ENCODE results near the gene GHDC. TPM values are rescaled to one million over a fixed set of nuclear protein-coding genes. Genes with fewer than 3 reads are reported as not detected.
A peak's percentile ranks its signal among the peaks of the same experiment; 100 is the strongest.

The GHDC gene
- polyA plus RNA-seq, 1 donor (not counting 4 experiments of a cell fraction or from before 2014, with no cell fraction given) = 2.7 TPM

DNA sequence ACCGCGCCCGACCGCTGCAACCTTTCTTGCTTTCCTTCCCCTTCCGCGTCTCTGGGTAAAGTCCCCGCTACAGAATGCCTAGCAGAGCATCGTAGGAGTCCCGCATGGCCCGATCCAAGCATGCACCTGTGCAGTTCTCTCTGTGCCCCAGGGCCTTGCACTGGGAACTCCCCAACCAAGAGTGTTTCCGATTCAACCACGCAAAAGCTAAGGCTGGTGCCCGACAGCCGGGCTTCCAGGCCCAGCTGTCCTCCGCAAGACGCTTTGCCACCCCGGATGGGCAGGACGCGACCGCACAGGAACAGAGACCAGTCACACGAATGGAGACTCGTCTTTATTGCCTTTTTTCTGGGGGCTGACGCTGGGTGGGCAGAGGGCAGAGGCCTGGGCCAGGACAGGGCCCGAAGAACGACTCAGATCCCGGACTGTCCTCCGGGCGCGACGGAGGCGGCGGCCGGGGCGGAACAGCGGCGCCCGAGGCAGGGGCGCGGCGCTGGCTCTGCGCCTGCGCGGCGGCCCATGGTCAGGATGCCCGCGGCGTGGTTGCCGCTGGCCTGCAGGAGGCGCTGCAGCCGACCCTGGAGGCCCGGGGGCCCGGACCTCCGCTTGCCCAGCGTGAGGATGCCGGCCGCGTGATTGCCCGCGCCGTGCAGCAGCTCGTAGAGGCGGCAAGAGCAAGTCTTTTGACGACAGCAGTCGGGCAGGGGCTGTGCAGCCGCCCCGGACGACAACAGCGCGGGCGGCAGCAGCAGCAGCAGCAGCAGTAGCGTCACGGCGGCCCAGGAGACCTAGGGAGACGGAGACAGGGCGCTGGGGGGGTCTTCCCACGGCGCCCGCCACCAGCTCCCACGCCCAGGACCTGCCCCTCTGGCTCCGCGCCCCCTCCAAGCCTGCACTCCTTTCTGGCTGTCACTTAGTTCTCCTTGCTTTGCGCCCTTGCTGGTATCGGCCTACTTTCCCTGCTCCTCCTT lies 10.3 kb downstream of the GHDC start:
- Histone ChIP-seq H3K4me1 (ENCODE audit: control insufficient read depth, extremely low read depth, insufficient read depth, low read length) (peaks cover 8% of the 10 kb centered on the region), H3K36me3 (ENCODE audit: control insufficient read depth in 2 of 2, extremely low read depth in 1 of 2, insufficient read depth in 2 of 2, low read length in 2 of 2) (no peaks in the 10 kb centered on the region), H3K79me2 (ENCODE audit: control insufficient read depth, insufficient read depth, low read length) (no peaks in the 10 kb centered on the region), H4K20me1 (ENCODE audit: control insufficient read depth, extremely low read depth, insufficient read depth, low read length) (no peaks in the 10 kb centered on the region), H2AFZ (ENCODE audit: control insufficient read depth, low read length) (peak overlapping the region; percentile 31), H3K9me3 (ENCODE audit: control insufficient read depth, low read depth, low read length) (no peaks in the 10 kb centered on the region), H3K27ac (ENCODE audit: control insufficient read depth, insufficient read depth, low read length) (no peak overlapping the region), H3K4me3 (ENCODE audit: control insufficient read depth in 2 of 3, extremely low read depth in 1 of 3, insufficient read depth in 2 of 3, low read depth in 1 of 3, low read length in 3 of 3) (peak overlapping the region; percentile 21 to 47 (median 40)), H3K27me3 (ENCODE audit: control insufficient read depth, extremely low read depth, insufficient read depth, low read length) (peaks cover 55% of the 10 kb centered on the region), H3K9ac (ENCODE audit: control insufficient read depth, extremely low read depth, insufficient read depth, low read length) (no peak overlapping the region), H3K4me2 (ENCODE audit: control insufficient read depth, extremely low read depth, insufficient read depth, low read depth, low read length) (peak overlapping the region; percentile 76), H3K9me1 (ENCODE audit: control insufficient read depth, extremely low read depth, insufficient read depth, low read length) (no peaks in the 10 kb centered on the region)
- FAIRE-seq (no peak), DNase-seq (ENCODE audit: low read depth, low spot score) (no peak)
- TF ChIP-seq EZH2 (IDR thresholded peaks at IDR 0.05; ENCODE audit: low read length) = no peak
- TF ChIP-seq, protein P1, sequence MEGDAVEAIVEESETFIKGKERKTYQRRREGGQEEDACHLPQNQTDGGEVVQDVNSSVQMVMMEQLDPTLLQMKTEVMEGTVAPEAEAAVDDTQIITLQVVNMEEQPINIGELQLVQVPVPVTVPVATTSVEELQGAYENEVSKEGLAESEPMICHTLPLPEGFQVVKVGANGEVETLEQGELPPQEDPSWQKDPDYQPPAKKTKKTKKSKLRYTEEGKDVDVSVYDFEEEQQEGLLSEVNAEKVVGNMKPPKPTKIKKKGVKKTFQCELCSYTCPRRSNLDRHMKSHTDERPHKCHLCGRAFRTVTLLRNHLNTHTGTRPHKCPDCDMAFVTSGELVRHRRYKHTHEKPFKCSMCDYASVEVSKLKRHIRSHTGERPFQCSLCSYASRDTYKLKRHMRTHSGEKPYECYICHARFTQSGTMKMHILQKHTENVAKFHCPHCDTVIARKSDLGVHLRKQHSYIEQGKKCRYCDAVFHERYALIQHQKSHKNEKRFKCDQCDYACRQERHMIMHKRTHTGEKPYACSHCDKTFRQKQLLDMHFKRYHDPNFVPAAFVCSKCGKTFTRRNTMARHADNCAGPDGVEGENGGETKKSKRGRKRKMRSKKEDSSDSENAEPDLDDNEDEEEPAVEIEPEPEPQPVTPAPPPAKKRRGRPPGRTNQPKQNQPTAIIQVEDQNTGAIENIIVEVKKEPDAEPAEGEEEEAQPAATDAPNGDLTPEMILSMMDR (optimal IDR thresholded peaks at IDR 0.05 in 1 of 3, IDR thresholded peaks at IDR 0.05 in 1 of 3, conservative IDR thresholded peaks at IDR 0.05 in 1 of 3; ENCODE audit: extremely low read depth in 1 of 3, insufficient read depth in 2 of 3, low read length in 3 of 3) = peak; percentile 31 to 64 (median 47)
- dilution Hi-C loops (cut with MboI; ENCODE audit: extremely low pct_ligation_motif_present, low sequenced_read_pairs) = no loop called here

DNA sequence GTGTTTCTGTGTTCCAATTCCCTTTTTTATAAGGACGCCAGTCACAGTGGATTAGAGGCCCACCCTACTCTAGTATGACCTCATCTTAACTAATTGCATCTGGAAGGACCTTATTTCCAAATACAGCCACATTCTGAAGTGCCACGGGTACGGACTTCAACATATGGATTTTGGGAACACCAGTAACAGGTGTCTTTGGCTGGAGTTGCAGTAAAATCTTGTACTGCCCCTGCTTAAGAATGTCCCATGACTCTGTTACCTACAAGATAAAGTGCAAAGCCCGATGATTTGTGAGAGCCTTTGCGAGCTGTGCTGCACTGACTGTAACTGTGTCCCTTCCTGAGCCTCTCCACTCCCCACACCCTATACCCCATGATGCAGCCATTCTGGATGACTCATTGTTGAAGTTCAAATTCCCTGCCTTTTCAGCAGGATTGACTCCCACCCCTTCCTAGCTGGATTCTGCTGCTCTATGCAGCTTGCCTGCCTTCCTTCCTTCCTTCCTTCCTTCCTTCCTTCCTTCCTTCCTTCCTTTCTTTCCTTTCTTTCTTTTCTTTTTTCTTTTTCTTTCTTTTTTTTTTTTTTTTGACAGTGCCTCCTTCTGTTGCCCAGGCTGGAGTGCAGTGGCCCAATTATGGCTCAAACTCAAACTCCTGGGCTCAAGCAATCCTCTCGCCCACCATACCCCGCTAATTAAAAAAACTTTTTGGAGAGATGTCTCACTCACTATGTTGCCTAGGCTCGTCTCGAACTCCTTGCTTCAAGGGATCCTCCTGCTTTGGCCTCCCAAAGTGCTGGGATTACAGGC lies 11.2 kb downstream of the GHDC start:
- Histone ChIP-seq H2AFZ (ENCODE audit: control insufficient read depth, low read length) (no peak overlapping the region), H3K4me3 (ENCODE audit: control insufficient read depth in 2 of 3, extremely low read depth in 1 of 3, insufficient read depth in 2 of 3, low read depth in 1 of 3, low read length in 3 of 3) (no peak overlapping the region), H3K4me1 (ENCODE audit: control insufficient read depth, extremely low read depth, insufficient read depth, low read length) (peaks cover 8% of the 10 kb centered on the region), H3K4me2 (ENCODE audit: control insufficient read depth, extremely low read depth, insufficient read depth, low read depth, low read length) (peak overlapping the region; percentile 76), H3K79me2 (ENCODE audit: control insufficient read depth, insufficient read depth, low read length) (no peaks in the 10 kb centered on the region), H3K9me1 (ENCODE audit: control insufficient read depth, extremely low read depth, insufficient read depth, low read length) (no peaks in the 10 kb centered on the region), H3K27me3 (ENCODE audit: control insufficient read depth, extremely low read depth, insufficient read depth, low read length) (peaks cover 60% of the 10 kb centered on the region), H3K27ac (ENCODE audit: control insufficient read depth, insufficient read depth, low read length) (no peak overlapping the region), H3K9me3 (ENCODE audit: control insufficient read depth, low read depth, low read length) (no peaks in the 10 kb centered on the region), H4K20me1 (ENCODE audit: control insufficient read depth, extremely low read depth, insufficient read depth, low read length) (no peaks in the 10 kb centered on the region), H3K36me3 (ENCODE audit: control insufficient read depth in 2 of 2, extremely low read depth in 1 of 2, insufficient read depth in 2 of 2, low read length in 2 of 2) (no peaks in the 10 kb centered on the region), H3K9ac (ENCODE audit: control insufficient read depth, extremely low read depth, insufficient read depth, low read length) (no peak overlapping the region)
- no peak for FAIRE-seq
- no peak for DNase-seq (ENCODE audit: low read depth, low spot score)
- dilution Hi-C loops (cut with MboI; ENCODE audit: extremely low pct_ligation_motif_present, low sequenced_read_pairs) = no loop called here
- TF ChIP-seq, protein P1 (optimal IDR thresholded peaks at IDR 0.05 in 1 of 3, IDR thresholded peaks at IDR 0.05 in 1 of 3, conservative IDR thresholded peaks at IDR 0.05 in 1 of 3; ENCODE audit: extremely low read depth in 1 of 3, insufficient read depth in 2 of 3, low read length in 3 of 3) = no peak
- TF ChIP-seq EZH2 (IDR thresholded peaks at IDR 0.05; ENCODE audit: low read length) = no peak
